ENCODE data around the gene EEFSEC.
A peak's percentile ranks its signal among the peaks of the same experiment; 100 is the strongest.

- TF ChIP-seq BHLHE40 (IDR thresholded peaks at IDR 0.05; ENCODE audit: low read depth, low read length): no peak
- no peak for TF ChIP-seq CTCF (conservative IDR thresholded peaks at IDR 0.05; ENCODE audit: low read depth, low read length)
- TF ChIP-seq POLR2A (IDR thresholded peaks at IDR 0.05; ENCODE audit: low read depth, low read length): no peak
- 0 out of 2 replicates have a peak, but pooled peaks have one; percentile 9 for TF ChIP-seq RAD21 (IDR thresholded peaks at IDR 0.05; ENCODE audit: low read length)
- no peak for TF ChIP-seq RFX5 (IDR thresholded peaks at IDR 0.05; ENCODE audit: low read depth, low read length)
- TF ChIP-seq MXI1 (IDR thresholded peaks at IDR 0.05; ENCODE audit: borderline replicate concordance, low read depth, low read length): no peak
- TF ChIP-seq MAZ (IDR thresholded peaks at IDR 0.05; ENCODE audit: borderline replicate concordance, low read depth, low read length): no peak
- TF ChIP-seq USF2 (IDR thresholded peaks at IDR 0.05; ENCODE audit: low read depth, low read length): no peak
- TF ChIP-seq SMC3 (IDR thresholded peaks at IDR 0.05; ENCODE audit: low read depth, low read length): 0 out of 2 replicates have a peak, but pooled peaks have one; percentile 4
- TF ChIP-seq CHD1 (IDR thresholded peaks at IDR 0.05; ENCODE audit: low read depth, low read length): no peak
- no peak for TF ChIP-seq RCOR1 (IDR thresholded peaks at IDR 0.05; ENCODE audit: insufficient replicate concordance, low read length)
- no peak for TF ChIP-seq MAFK (IDR thresholded peaks at IDR 0.05; ENCODE audit: low read depth, low read length)
- TF ChIP-seq CEBPB (IDR thresholded peaks at IDR 0.05; ENCODE audit: low read depth, low read length): no peak
Observed at GRCh38 chr3:128432971-128433836, 279.9 kb downstream of the EEFSEC start.
